Body of pancreas (tissue), 4 donors: ENCODE data around the gene FOXK2. TPM values are rescaled to one million over a fixed set of nuclear protein-coding genes. Genes with fewer than 3 reads are reported as not detected.

Experiments
- ATAC-seq: fragments of 150-250 bp; one replicate; pipeline ENCODE4 v1.9.1; 2016
- DNase-seq, 4 donors: peaks; one replicate each; pipeline ENCODE4 v3.0.0-alpha.2; 2019
- H3K27ac ChIP-seq, 4 donors: fragments of 200-600 bp; sonication (generic); 1 replicate in 3 of 4; 2 replicates in 1 of 4; pipeline versions ENCODE4 v1.5.1 to v1.6.1; 2016 to 2019; ENCODE audit warnings: mild to moderate bottlenecking in 1 of 4, mixed read lengths in 1 of 4, moderate library complexity in 1 of 4
- H3K27me3 ChIP-seq, 2 donors: fragments of 200-600 bp; sonication (generic); one replicate each; pipeline ENCODE4 v1.6.0; 2016; ENCODE audit warnings: mild to moderate bottlenecking in 1 of 2
- H3K36me3 ChIP-seq, 2 donors: fragments of 200-600 bp; sonication (generic); replicated peaks in 1 of 2; 2 replicates each; pipeline ENCODE4 v1.5.1; 2016; ENCODE audit warnings: low read depth in 2 of 2; ENCODE audit not compliant: insufficient read depth in 1 of 2
- H3K4me1 ChIP-seq: fragments of 200-600 bp; sonication (generic); one replicate; pipeline ENCODE4 v1.6.0; 2016
- H3K4me3 ChIP-seq, 2 donors: fragments of 200-600 bp; sonication (generic); 1 replicate in 1 of 2; 2 replicates in 1 of 2; pipeline ENCODE4 v1.5.1; 2016 to 2019
- H3K9me3 ChIP-seq, 3 donors: fragments of 200-600 bp; sonication (generic); 1 replicate in 2 of 3; 2 replicates in 1 of 3; pipeline ENCODE4 v1.5.1; 2016
- CTCF ChIP-seq, 7 experiments: fragments of 450-650 bp in 4 of 7; fragments of 200-600 bp in 3 of 7; sonication (generic) in 3 of 7; IDR thresholded peaks; one replicate each; pipeline ENCODE4 v1.5.1; 2016 to 2019; ENCODE audit warnings: antibody characterized with exemption in 7 of 7
- POLR2A ChIP-seq, 3 donors: fragments of 450-650 bp; IDR thresholded peaks; one replicate each; pipeline ENCODE4 v1.6.1; 2016; ENCODE audit warnings: antibody characterized with exemption in 3 of 3, mild to moderate bottlenecking in 2 of 3
- WGBS, 2 donors: methylation state at CpG; one replicate each; pipeline ENCODE4 v1.1.5; 2017; 5-methylcytosine and 5-hydroxymethylcytosine counted together
- intact Hi-C: fragments of 100-400 bp; cut with DNase I; formaldehyde crosslinking; loops from one replicate; pipeline ENCODE4 v1.15.1; 2023
- total RNA-seq, 2 donors: library from RNA; depleted of rRNA; stranded (reverse); fragments of >200 nt; gene quantifications; one replicate each; pipeline ENCODE4 v1.1.0, GENCODE V29; 2016

The FOXK2 gene
- total RNA-seq, 2 donors from 2014 or later = 10.6 to 25.1 TPM

GRCh38 chr17:82636626-82637598, 117.4 kb downstream of the FOXK2 start:
- peak; percentile 87 for ATAC-seq

GRCh38 chr17:82638183-82638773, 118.7 kb downstream of the FOXK2 start:
- intact Hi-C loops = no loop called here
- Histone ChIP-seq H3K4me1 (peaks cover 82% of the 10 kb centered on the region), H3K9me3 (peaks cover 0 to 11% (median 0%) of the 10 kb centered on the region in 3 donors), H3K27me3 (no peaks in the 10 kb centered on the region), H3K4me3 (no peak overlapping the region), H3K27ac (peak overlapping the region in 2 of 4 donors; percentile 94 to 99), H3K36me3 (peaks cover 7 to 10% of the 10 kb centered on the region in 2 donors)
- WGBS, 2 donors = 80 to 94% methylated on average over 4 to 5 of the region's 5 CpGs
- TF ChIP-seq CTCF (IDR thresholded peaks at IDR 0.05) = no peak
- TF ChIP-seq POLR2A (IDR thresholded peaks at IDR 0.05) = no peak
- DNase-seq (no peak), ATAC-seq (no peak)

More at GRCh38 chr17:82636626-82637598, 117.4 kb downstream of the FOXK2 start:
- H3K27ac ChIP-seq = peak overlapping the region; percentile 78 to 99 (median 96)
- intact Hi-C loops = no loop called here
- peaks cover 82% of the 10 kb centered on the region for H3K4me1 ChIP-seq
- TF ChIP-seq POLR2A (IDR thresholded peaks at IDR 0.05) = peak in 2 of 3 donors; percentile 64 to 67
- TF ChIP-seq CTCF (IDR thresholded peaks at IDR 0.05) = peak in 2 of 7 experiments; percentile 3 to 16
- DNase-seq = peak; percentile 79 to 95 (median 86)
- 41 to 45% methylated on average over 16 of the region's 16 CpGs for WGBS, 2 donors
- peaks cover 0 to 11% (median 0%) of the 10 kb centered on the region in 3 donors for H3K9me3 ChIP-seq
- no peak overlapping the region for H3K4me3 ChIP-seq
- no peaks in the 10 kb centered on the region for H3K36me3 ChIP-seq
- no peaks in the 10 kb centered on the region for H3K27me3 ChIP-seq

- Histone ChIP-seq H3K27me3 (no peaks in the 10 kb centered on the region), H3K4me3 (no peak overlapping the region), H3K27ac (peak overlapping the region in 1 of 4 donors; percentile 44), H3K9me3 (peaks cover 0 to 11% (median 0%) of the 10 kb centered on the region in 3 donors), H3K4me1 (peaks cover 82% of the 10 kb centered on the region), H3K36me3 (peaks cover 10% of the 10 kb centered on the region in 2 donors)
- TF ChIP-seq CTCF (IDR thresholded peaks at IDR 0.05) = no peak
- no peak for TF ChIP-seq POLR2A (IDR thresholded peaks at IDR 0.05)
- 73 to 83% methylated on average over 9 to 14 of the region's 14 CpGs for WGBS, 2 donors
- no peak for DNase-seq
- no peak for ATAC-seq
- intact Hi-C loops = no loop called here
Measured at GRCh38 chr17:82639628-82640027, 120.1 kb downstream of the FOXK2 start.

- 82 to 92% methylated on average over 5 of the region's 5 CpGs for WGBS, 2 donors
- no peak for DNase-seq
- no peak for ATAC-seq
- no peak overlapping the region for H3K4me3 ChIP-seq
- H3K27me3 ChIP-seq = no peaks in the 10 kb centered on the region
- H3K36me3 ChIP-seq = peaks cover 10% of the 10 kb centered on the region in 2 donors
- no peak overlapping the region for H3K27ac ChIP-seq
- no peak for TF ChIP-seq CTCF (IDR thresholded peaks at IDR 0.05)
- no peak for TF ChIP-seq POLR2A (IDR thresholded peaks at IDR 0.05)
- intact Hi-C loops = no loop called here
- peaks cover 82% of the 10 kb centered on the region for H3K4me1 ChIP-seq
- peaks cover 0 to 11% (median 0%) of the 10 kb centered on the region in 3 donors for H3K9me3 ChIP-seq
Measured at GRCh38 chr17:82640036-82640435, 120.5 kb downstream of the FOXK2 start.
